Suprapubic skin (tissue), 4 donors: ENCODE results near the gene SLC30A2. TPM values are rescaled to one million over a fixed set of nuclear protein-coding genes. Genes with fewer than 3 reads are reported as not detected.

Source experiments
- DNase-seq, 2 donors: peaks; one replicate each; pipeline ENCODE4 v3.0.0-alpha.2; 2019; ENCODE audit warnings: low spot score in 2 of 2
- H3K27ac ChIP-seq: fragments of 200-600 bp; sonication (generic); one replicate; pipeline ENCODE4 v1.5.1; 2019
- H3K27me3 ChIP-seq: fragments of 200-600 bp; sonication (generic); one replicate; pipeline ENCODE4 v1.5.1; 2019
- H3K36me3 ChIP-seq: fragments of 200-600 bp; sonication (generic); one replicate; pipeline ENCODE4 v1.5.1; 2019
- H3K4me1 ChIP-seq: fragments of 200-600 bp; sonication (generic); one replicate; pipeline ENCODE4 v1.5.1; 2019
- H3K4me3 ChIP-seq: fragments of 200-600 bp; sonication (generic); one replicate; pipeline ENCODE4 v1.5.1; 2019; ENCODE audit warnings: mild to moderate bottlenecking
- H3K9me3 ChIP-seq: fragments of 200-600 bp; sonication (generic); one replicate; pipeline ENCODE4 v1.5.1; 2019
- EP300 ChIP-seq: sonication (generic); formaldehyde crosslinking; IDR thresholded peaks from one replicate; pipeline ENCODE4 v1.6.1; 2017; ENCODE audit warnings: antibody characterized with exemption
- POLR2A ChIP-seq, 2 donors: fragments of 450-650 bp; IDR thresholded peaks; one replicate each; pipeline ENCODE4 v1.6.1; 2017; ENCODE audit warnings: antibody characterized with exemption in 2 of 2, mild to moderate bottlenecking in 2 of 2, moderate library complexity in 2 of 2
- POLR2AphosphoS5 ChIP-seq, 3 donors: sonication (generic); formaldehyde crosslinking; IDR thresholded peaks; one replicate each; pipeline ENCODE4 v1.6.1; 2017; ENCODE audit warnings: antibody characterized with exemption in 3 of 3
- WGBS: methylation state at CpG from one replicate; pipeline ENCODE4 v1.1.5; 2018; 5-methylcytosine and 5-hydroxymethylcytosine counted together
- total RNA-seq, 4 donors: library from RNA; depleted of rRNA; stranded (reverse); fragments of >200 nt; gene quantifications; one replicate each; pipeline ENCODE4 v1.1.0, GENCODE V29; 2016
- TF ChIP-seq, protein P1 (sequence below), 2 donors: fragments of 200-600 bp in 1 of 2; fragments of 450-650 bp in 1 of 2; sonication (generic) in 1 of 2; IDR thresholded peaks; one replicate each; pipeline ENCODE4 v1.5.1; 2016 to 2019; ENCODE audit warnings: antibody characterized with exemption in 2 of 2, mild to moderate bottlenecking in 1 of 2, moderate library complexity in 1 of 2

SLC30A2 gene
- total RNA-seq, 4 donors from 2014 or later = 0.15 to 2.0 (median 1.1) TPM

- H3K9me3 ChIP-seq = no peaks in the 10 kb centered on the region
- WGBS = 70% methylated on average over 3 of the region's 3 CpGs
- peaks cover 2% of the 10 kb centered on the region for H3K36me3 ChIP-seq
- no peak for DNase-seq
- H3K4me1 ChIP-seq = no peaks in the 10 kb centered on the region
- H3K27ac ChIP-seq = no peak overlapping the region
- peaks cover 17% of the 10 kb centered on the region for H3K27me3 ChIP-seq
- no peak for TF ChIP-seq EP300
- no peak for TF ChIP-seq POLR2A (IDR thresholded peaks at IDR 0.05)
- TF ChIP-seq POLR2AphosphoS5 (IDR thresholded peaks at IDR 0.05) = no peak
- TF ChIP-seq, protein P1, sequence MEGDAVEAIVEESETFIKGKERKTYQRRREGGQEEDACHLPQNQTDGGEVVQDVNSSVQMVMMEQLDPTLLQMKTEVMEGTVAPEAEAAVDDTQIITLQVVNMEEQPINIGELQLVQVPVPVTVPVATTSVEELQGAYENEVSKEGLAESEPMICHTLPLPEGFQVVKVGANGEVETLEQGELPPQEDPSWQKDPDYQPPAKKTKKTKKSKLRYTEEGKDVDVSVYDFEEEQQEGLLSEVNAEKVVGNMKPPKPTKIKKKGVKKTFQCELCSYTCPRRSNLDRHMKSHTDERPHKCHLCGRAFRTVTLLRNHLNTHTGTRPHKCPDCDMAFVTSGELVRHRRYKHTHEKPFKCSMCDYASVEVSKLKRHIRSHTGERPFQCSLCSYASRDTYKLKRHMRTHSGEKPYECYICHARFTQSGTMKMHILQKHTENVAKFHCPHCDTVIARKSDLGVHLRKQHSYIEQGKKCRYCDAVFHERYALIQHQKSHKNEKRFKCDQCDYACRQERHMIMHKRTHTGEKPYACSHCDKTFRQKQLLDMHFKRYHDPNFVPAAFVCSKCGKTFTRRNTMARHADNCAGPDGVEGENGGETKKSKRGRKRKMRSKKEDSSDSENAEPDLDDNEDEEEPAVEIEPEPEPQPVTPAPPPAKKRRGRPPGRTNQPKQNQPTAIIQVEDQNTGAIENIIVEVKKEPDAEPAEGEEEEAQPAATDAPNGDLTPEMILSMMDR (IDR thresholded peaks at IDR 0.05) = no peak
- H3K4me3 ChIP-seq = no peak overlapping the region
These were observed 18.6 kb upstream of the SLC30A2 start for GRCh38 chr1:26064553-26064952.

GRCh38 chr1:26060832-26061574 lies 15.1 kb upstream of the SLC30A2 start:
- H3K36me3 ChIP-seq = peaks cover 2% of the 10 kb centered on the region
- H3K27ac ChIP-seq = no peak overlapping the region
- TF ChIP-seq POLR2AphosphoS5 (IDR thresholded peaks at IDR 0.05) (no peak), EP300 (no peak), POLR2A (IDR thresholded peaks at IDR 0.05) (no peak)
- TF ChIP-seq, protein P1 (IDR thresholded peaks at IDR 0.05) = no peak
- no peaks in the 10 kb centered on the region for H3K4me1 ChIP-seq
- no peak for DNase-seq
- peaks cover 4% of the 10 kb centered on the region for H3K27me3 ChIP-seq
- no peak overlapping the region for H3K4me3 ChIP-seq
- WGBS = 72% methylated on average over 5 of the region's 12 CpGs
- no peaks in the 10 kb centered on the region for H3K9me3 ChIP-seq

- 75% methylated on average over 7 of the region's 7 CpGs for whole genome bisulfite sequencing
- Histone ChIP-seq H3K27me3 (peaks cover 4% of the 10 kb centered on the region), H3K36me3 (peaks cover 2% of the 10 kb centered on the region), H3K27ac (no peak overlapping the region), H3K4me3 (no peak overlapping the region), H3K9me3 (no peaks in the 10 kb centered on the region), H3K4me1 (no peaks in the 10 kb centered on the region)
- DNase-seq = no peak
- no peak for TF ChIP-seq POLR2A (IDR thresholded peaks at IDR 0.05)
- TF ChIP-seq, protein P1 (IDR thresholded peaks at IDR 0.05) = no peak
- TF ChIP-seq POLR2AphosphoS5 (IDR thresholded peaks at IDR 0.05) = no peak
These were observed 14.0 kb upstream of the SLC30A2 start for GRCh38 chr1:26059906-26060305.

- Histone ChIP-seq H3K27me3 (peaks cover 13% of the 10 kb centered on the region), H3K27ac (no peak overlapping the region), H3K36me3 (peaks cover 2% of the 10 kb centered on the region), H3K4me3 (no peak overlapping the region), H3K4me1 (no peaks in the 10 kb centered on the region), H3K9me3 (no peaks in the 10 kb centered on the region)
- no peak for TF ChIP-seq POLR2A (IDR thresholded peaks at IDR 0.05)
- TF ChIP-seq, protein P1 (IDR thresholded peaks at IDR 0.05) = no peak
- TF ChIP-seq POLR2AphosphoS5 (IDR thresholded peaks at IDR 0.05) = no peak
- no peak for TF ChIP-seq EP300
- WGBS = 86% methylated on average over 5 of the region's 5 CpGs
- no peak for DNase-seq
These were observed 12.2 kb upstream of the SLC30A2 start for GRCh38 chr1:26058052-26058595.

DNA sequence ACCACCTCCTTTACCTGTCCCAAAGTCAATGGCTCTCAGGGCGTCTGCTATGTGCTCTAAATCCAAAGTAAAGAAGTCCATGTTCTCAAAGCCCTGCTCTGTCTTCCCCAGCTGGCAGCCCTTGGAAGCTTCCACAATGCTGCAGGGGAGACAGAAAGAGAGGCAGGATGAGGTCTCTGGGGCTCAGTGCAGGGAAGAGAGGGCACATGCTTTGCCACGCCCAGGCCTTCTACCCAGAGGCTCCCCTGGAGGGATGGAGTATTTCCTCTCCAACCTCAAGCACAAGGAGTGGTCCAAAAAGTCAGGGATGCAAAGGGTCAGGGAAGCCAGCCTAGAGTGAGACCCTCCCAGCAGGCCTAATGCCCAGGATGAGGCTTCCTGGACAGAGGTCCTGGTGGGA lies 11.3 kb upstream of the SLC30A2 start:
- TF ChIP-seq POLR2AphosphoS5 (IDR thresholded peaks at IDR 0.05) = no peak
- TF ChIP-seq, protein P1 (IDR thresholded peaks at IDR 0.05) = no peak
- no peak for TF ChIP-seq EP300
- no peak for TF ChIP-seq POLR2A (IDR thresholded peaks at IDR 0.05)
- Histone ChIP-seq H3K4me3 (no peak overlapping the region), H3K36me3 (peaks cover 2% of the 10 kb centered on the region), H3K27me3 (peaks cover 22% of the 10 kb centered on the region), H3K27ac (no peak overlapping the region), H3K4me1 (no peaks in the 10 kb centered on the region), H3K9me3 (no peaks in the 10 kb centered on the region)
- WGBS = 83% methylated on average over 1 of the region's 2 CpGs
- DNase-seq = no peak
